OCI-LY7 (cell line): Measurements from ENCODE around the gene SDF4. TPM values are rescaled to one million over a fixed set of nuclear protein-coding genes. Genes with fewer than 3 reads are reported as not detected.

Experiments
- BruUV-seq: library from RNA; stranded (reverse); fragments of 400-500 nt; replicated peaks from 2 replicates; lab custom pipeline; 2021; lab: Mats Ljungman, UMichigan
- CTCF ChIA-PET: fragments of 300-600 bp; sonication (Branson Sonifier 250); formaldehyde crosslinking; loops from one replicate; lab custom pipeline; 2022; ENCODE audit warnings: antibody characterized with exemption; ENCODE audit not compliant: unreplicated experiment; lab: Charles Lee
- POLR2A ChIA-PET: fragments of 300-600 bp; sonication (Branson Sonifier 250); formaldehyde crosslinking; loops from one replicate; lab custom pipeline; 2022; ENCODE audit warnings: antibody characterized with exemption; lab: Charles Lee
- DNase-seq: peaks from one replicate; pipeline ENCODE4 v3.0.0-alpha.2; 2015; ENCODE audit warnings: low spot score
- H2AFZ ChIP-seq: fragments of 200-600 bp; sonication (generic), shearing (Covaris generic); 2 replicates; pipeline ENCODE4 v1.6.1; 2014; ENCODE audit warnings: mild to moderate bottlenecking, antibody characterized with exemption, low read length, moderate library complexity
- H3K27ac ChIP-seq: fragments of 200-600 bp; sonication (generic); 2 replicates; pipeline ENCODE4 v1.5.1; 2014; ENCODE audit warnings: mixed run types, low read depth, mild to moderate bottlenecking, moderate library complexity, low read length, inconsistent platforms; ENCODE audit not compliant: poor library complexity, severe bottlenecking
- H3K36me3 ChIP-seq: fragments of 200-600 bp; sonication (generic); 2 replicates; pipeline ENCODE4 v1.6.1; 2014; ENCODE audit warnings: mild to moderate bottlenecking, antibody characterized with exemption, low read length, moderate library complexity, mixed read lengths; ENCODE audit not compliant: insufficient read depth
- H3K4me1 ChIP-seq: fragments of 200-600 bp; sonication (generic); 2 replicates; pipeline ENCODE4 v1.5.1; 2014; ENCODE audit warnings: mild to moderate bottlenecking, low read length; ENCODE audit not compliant: insufficient read depth, poor library complexity, severe bottlenecking
- H3K4me2 ChIP-seq: fragments of 200-600 bp; sonication (generic); 2 replicates; pipeline ENCODE4 v1.6.1; 2014; ENCODE audit warnings: mild to moderate bottlenecking, low read length
- H3K4me3 ChIP-seq: fragments of 200-600 bp; sonication (generic); 2 replicates; pipeline ENCODE4 v1.5.1; 2014; ENCODE audit warnings: mild to moderate bottlenecking, low read depth, low read length; ENCODE audit not compliant: poor library complexity, severe bottlenecking
- H3K79me2 ChIP-seq: fragments of 200-600 bp; sonication (generic); 2 replicates; pipeline ENCODE4 v1.6.1; 2016; ENCODE audit warnings: low read depth, mild to moderate bottlenecking, low read length, moderate library complexity, mixed read lengths; ENCODE audit not compliant: insufficient read depth
- H3K9me2 ChIP-seq: fragments of 200-600 bp; sonication (generic); 2 replicates; pipeline ENCODE4 v1.6.1; 2016; ENCODE audit warnings: mild to moderate bottlenecking, low read length, mixed read lengths; ENCODE audit not compliant: insufficient read depth
- H3K9me3 ChIP-seq: fragments of 200-600 bp; sonication (generic); 2 replicates; pipeline ENCODE4 v1.6.1; 2014; ENCODE audit warnings: mild to moderate bottlenecking, mixed run types, low read length, mixed read lengths
- H4K20me1 ChIP-seq: fragments of 200-600 bp; sonication (generic); 2 replicates; pipeline ENCODE4 v1.6.1; 2014; ENCODE audit warnings: mild to moderate bottlenecking, antibody characterized with exemption, low read length, moderate library complexity, mixed read lengths; ENCODE audit not compliant: insufficient read depth
- EZH2phosphoT487 ChIP-seq: fragments of 200-600 bp; sonication (generic); IDR thresholded peaks from 2 replicates; pipeline ENCODE4 v1.6.1; 2018; ENCODE audit warnings: low read depth, borderline replicate concordance, mild to moderate bottlenecking, mixed run types, antibody characterized with exemption, low read length, moderate library complexity, mixed read lengths
- intact Hi-C: fragments of 100-400 bp; cut with micrococcal nuclease; formaldehyde crosslinking; loops from one replicate; pipeline ENCODE4 v1.10.0; 2022; ENCODE audit not compliant: unreplicated experiment
- total RNA-seq, 2 experiments: library from RNA; depleted of rRNA in 1 of 2; stranded (reverse); fragments of >200 nt in 1 of 2; shearing (Covaris generic) in 1 of 2; gene quantifications; 2 replicates each; pipeline ENCODE4 v1.2.3, GENCODE V29; 2014 to 2022
- TF ChIP-seq, protein P1 (sequence below): fragments of 200-600 bp; sonication (generic); conservative IDR thresholded peaks from 2 replicates; pipeline ENCODE4 v1.5.1; 2014; ENCODE audit warnings: mild to moderate bottlenecking, antibody characterized with exemption, low read length, moderate library complexity, mixed read lengths

The SDF4 gene
- total RNA-seq, 2 experiments from 2014 or later: 47.7 to 85.7 TPM

DNA sequence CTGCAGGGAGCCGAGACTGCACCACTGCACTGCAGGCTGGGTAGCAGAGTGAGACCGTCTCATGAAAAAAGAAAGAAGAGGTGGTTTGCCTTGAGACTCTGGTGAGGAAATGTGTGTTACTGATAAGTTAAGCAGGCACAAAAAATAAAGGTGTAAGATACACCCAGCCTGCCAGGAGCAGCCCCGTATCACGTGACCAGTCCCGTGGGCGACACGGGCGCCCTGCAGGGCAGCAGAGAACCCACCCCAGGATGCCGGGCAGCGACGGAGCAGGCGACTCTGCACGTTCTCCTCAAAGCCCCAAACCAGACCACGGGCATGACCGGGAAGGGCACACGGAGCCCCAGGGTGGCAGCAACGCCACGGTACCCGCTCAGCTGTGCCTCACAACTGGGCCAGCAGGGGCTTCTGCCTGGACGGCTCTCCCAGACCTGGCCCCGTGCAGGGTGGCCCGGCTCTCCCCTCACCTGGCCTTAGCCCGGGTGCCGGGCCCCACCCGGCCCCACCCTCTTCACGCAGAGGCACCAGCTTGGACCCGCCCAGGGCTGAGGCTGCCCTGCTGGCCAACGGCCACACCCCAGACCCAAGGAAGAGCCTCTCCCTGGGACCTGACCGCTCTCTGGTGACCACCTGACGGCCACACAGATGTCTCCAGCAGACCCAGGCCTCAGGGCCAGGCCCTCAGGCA lies 9.8 kb downstream of the SDF4 start:
- POLR2A ChIA-PET: no interaction called here
- peaks cover 83% of the 10 kb centered on the region for H3K36me3 ChIP-seq

DNA sequence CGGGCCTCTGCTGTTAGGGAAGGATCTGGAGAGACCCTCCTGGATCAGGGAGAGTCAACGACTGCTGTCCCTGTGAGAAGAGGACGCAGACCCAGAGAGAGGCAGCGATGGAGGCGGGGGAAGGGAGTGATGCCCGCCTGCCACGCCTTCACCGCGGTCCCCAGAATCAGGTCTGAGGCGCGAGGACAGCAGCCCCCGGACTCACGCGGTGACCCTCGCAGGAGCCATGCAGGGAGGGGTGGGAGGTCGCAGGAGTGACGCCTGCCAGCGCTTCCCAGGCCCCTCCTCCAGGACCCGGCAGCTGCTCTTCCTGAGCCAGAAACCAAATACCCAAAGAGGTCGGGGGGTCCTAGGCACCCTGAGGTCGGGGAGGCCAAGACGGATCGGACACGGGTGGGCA lies 11.6 kb downstream of the SDF4 start:
- no peaks in the 10 kb centered on the region for H3K9me2 ChIP-seq
- no peaks in the 10 kb centered on the region for H4K20me1 ChIP-seq
- H3K4me2 ChIP-seq: no peak overlapping the region
- no peak overlapping the region for H3K27ac ChIP-seq
- no peaks in the 10 kb centered on the region for H3K4me1 ChIP-seq
- no peaks in the 10 kb centered on the region for H3K79me2 ChIP-seq
- no peak overlapping the region for H2AFZ ChIP-seq
- BruUV-seq: no TSS peak
- intact Hi-C loops: no loop called here
- no peak for TF ChIP-seq EZH2phosphoT487
- TF ChIP-seq, protein P1, sequence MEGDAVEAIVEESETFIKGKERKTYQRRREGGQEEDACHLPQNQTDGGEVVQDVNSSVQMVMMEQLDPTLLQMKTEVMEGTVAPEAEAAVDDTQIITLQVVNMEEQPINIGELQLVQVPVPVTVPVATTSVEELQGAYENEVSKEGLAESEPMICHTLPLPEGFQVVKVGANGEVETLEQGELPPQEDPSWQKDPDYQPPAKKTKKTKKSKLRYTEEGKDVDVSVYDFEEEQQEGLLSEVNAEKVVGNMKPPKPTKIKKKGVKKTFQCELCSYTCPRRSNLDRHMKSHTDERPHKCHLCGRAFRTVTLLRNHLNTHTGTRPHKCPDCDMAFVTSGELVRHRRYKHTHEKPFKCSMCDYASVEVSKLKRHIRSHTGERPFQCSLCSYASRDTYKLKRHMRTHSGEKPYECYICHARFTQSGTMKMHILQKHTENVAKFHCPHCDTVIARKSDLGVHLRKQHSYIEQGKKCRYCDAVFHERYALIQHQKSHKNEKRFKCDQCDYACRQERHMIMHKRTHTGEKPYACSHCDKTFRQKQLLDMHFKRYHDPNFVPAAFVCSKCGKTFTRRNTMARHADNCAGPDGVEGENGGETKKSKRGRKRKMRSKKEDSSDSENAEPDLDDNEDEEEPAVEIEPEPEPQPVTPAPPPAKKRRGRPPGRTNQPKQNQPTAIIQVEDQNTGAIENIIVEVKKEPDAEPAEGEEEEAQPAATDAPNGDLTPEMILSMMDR: no peak
- no peak overlapping the region for H3K4me3 ChIP-seq
- DNase-seq: no peak
- ChIA-PET POLR2A (interaction anchor here (0.7 kb wide), 1 partner anchor 91 kb away, joined by 3 read pairs; no protein-coding TSS in a partner anchor), CTCF (no interaction called here)
- H3K36me3 ChIP-seq: peaks cover 73% of the 10 kb centered on the region
- H3K9me3 ChIP-seq: no peaks in the 10 kb centered on the region

More for the DNA sequence above, 9.8 kb downstream of the SDF4 start:
- H3K9me2 ChIP-seq: no peaks in the 10 kb centered on the region
- no peak overlapping the region for H3K27ac ChIP-seq
- no peaks in the 10 kb centered on the region for H4K20me1 ChIP-seq
- no peaks in the 10 kb centered on the region for H3K79me2 ChIP-seq
- TF ChIP-seq, protein P1: no peak
- H3K4me3 ChIP-seq: no peak overlapping the region
- DNase-seq: no peak
- no peak overlapping the region for H2AFZ ChIP-seq
- no peaks in the 10 kb centered on the region for H3K9me3 ChIP-seq
- intact Hi-C loops: no loop called here
- no peak overlapping the region for H3K4me2 ChIP-seq
- no peaks in the 10 kb centered on the region for H3K4me1 ChIP-seq
- CTCF ChIA-PET: no interaction called here
- no TSS peak for BruUV-seq

- CTCF ChIA-PET: no interaction called here
- H3K4me3 ChIP-seq: no peak overlapping the region
Measured at GRCh38 chr1:1219341-1219740, 12.5 kb downstream of the SDF4 start.

More at GRCh38 chr1:1219341-1219740, 12.5 kb downstream of the SDF4 start:
- Histone ChIP-seq H3K79me2 (no peaks in the 10 kb centered on the region), H2AFZ (no peak overlapping the region), H3K9me3 (no peaks in the 10 kb centered on the region), H4K20me1 (no peaks in the 10 kb centered on the region), H3K27ac (no peak overlapping the region), H3K9me2 (no peaks in the 10 kb centered on the region), H3K4me1 (no peaks in the 10 kb centered on the region), H3K36me3 (peaks cover 64% of the 10 kb centered on the region), H3K4me2 (no peak overlapping the region)
- no TSS peak for BruUV-seq
- POLR2A ChIA-PET: no interaction called here
- TF ChIP-seq EZH2phosphoT487: no peak
- TF ChIP-seq, protein P1: no peak
- DNase-seq: no peak
- intact Hi-C loops: no loop called here
